GM19043 (cell line): ENCODE results near the gene ZNF70.

Experiments used
- ATAC-seq: cut with Tn5 transposase; IDR thresholded peaks from one replicate; pipeline ENCODE4 v1.9.1; 2021; ENCODE audit warnings: low read depth; ENCODE audit not compliant: unreplicated experiment

Gene ZNF70

DNA sequence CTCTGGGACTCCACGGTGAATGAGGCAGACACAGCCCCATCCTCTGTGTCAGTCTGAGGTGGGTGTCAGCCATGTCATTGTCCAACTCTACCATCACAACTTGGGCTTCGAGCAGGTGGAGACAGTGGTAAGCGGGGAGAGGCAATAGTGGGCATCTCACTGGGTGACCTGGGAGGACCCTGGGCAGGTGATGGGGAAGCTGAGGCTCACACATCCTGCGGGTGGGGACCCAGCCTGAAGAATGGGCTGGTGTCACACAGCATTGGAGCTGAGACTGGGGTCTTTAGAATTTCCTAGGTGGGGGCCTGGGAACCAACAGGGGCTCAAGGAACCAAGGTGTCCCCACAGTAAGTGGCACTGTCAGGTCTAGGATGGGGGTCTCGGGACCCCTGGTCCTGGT lies 28.8 kb upstream of the ZNF70 start:
- ATAC-seq, result no peak

DNA sequence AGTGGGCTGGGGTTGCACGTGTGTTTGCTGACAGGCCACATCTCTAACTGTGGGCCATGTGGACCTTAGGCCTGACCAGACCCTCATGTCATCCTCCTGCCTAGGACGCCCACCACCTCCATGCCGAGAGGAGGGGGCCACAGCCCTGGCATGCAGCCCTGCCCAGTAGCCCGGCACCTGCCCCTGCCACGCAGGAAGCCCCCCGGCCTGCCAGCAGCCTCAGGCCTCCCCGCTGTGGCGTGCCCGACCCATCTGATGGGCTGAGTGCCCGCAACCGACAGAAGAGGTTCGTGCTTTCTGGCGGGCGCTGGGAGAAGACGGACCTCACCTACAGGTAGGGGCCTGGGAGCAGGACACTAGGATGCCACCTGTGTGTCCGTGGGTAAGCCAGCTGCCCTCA lies 28.2 kb upstream of the ZNF70 start:
- no peak for ATAC-seq

- ATAC-seq, result no peak
These were observed 27.6 kb upstream of the ZNF70 start for GRCh38 chr22:23778577-23778900.

- ATAC-seq, result no peak
These were observed 27.1 kb upstream of the ZNF70 start for GRCh38 chr22:23777776-23778576.

GRCh38 chr22:23775779-23776375 lies 25.0 kb upstream of the ZNF70 start:
- ATAC-seq, result no peak

DNA sequence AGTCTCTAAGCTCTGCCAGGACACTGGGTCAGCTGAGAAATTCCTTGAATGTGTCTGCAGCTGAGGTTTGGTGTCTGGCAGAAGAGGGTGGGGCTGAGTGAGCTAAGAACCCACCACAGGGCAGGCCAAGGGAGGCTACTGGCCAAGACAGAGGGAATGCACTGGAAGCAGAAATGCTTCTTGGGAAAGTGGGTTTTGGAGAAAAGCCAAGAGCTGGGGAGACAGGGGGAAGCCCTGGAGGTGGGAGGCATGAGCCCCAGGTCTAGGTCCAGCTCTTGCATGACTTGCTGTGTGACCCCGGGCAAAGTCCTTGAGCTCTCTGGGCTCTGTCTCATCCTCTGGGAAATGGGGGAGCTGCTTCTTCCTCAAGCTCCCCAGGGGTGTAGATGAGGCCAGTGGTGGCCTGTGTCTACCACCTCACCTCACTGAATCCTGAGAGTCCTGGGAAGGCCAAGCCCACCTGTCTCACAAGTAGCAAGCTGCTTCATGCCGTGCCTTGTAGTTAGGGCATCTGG lies 24.1 kb upstream of the ZNF70 start:
- no peak for ATAC-seq

DNA sequence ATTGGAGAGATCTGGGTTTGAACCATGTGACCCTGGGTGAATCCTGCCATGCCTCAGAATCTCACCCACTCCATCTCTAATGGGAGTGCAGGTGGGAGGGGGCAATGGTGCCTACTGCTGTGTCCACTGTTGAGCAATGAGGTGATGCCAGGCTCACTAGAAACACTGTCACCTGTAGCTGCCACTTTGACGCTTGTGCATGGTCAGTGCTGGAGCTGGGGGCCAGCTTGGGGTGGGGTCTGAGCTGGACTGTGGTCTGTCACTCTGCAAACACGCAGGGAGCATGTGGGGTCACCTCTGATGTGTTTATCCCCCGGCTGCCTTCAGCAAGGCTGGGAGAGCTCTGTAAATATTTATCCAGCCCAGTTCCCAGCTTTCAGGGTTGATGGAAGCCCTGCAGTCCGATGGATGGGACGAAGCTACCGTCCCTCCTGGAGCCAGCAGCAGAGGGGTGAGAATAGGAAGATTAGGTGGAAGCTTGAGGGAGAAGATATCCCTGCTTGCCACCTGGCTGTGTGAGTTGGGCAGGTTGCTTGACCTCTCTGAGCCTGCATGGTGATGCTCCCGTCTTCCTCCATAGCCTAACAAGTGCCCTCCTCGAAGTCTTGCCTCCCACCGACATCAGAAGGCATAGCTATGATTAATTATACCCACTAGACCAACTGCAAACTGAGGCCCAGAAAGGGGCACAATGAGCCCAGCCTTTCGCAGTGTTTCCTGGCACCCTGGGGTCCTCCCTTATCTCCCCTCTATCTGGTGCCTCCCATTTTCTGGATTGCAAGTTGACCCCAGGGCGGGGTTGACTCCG lies 23.4 kb upstream of the ZNF70 start:
- no peak for ATAC-seq

- no peak for ATAC-seq
These were observed 22.7 kb upstream of the ZNF70 start for GRCh38 chr22:23773483-23774113.

GRCh38 chr22:23772649-23773473 lies 21.9 kb upstream of the ZNF70 start, which contains the start of gene MMP11:
MMP11 (plus strand) TSS chr22:23772849; CDS start chr22:23772871, 22 bp downstream.
- ATAC-seq, result no peak

DNA sequence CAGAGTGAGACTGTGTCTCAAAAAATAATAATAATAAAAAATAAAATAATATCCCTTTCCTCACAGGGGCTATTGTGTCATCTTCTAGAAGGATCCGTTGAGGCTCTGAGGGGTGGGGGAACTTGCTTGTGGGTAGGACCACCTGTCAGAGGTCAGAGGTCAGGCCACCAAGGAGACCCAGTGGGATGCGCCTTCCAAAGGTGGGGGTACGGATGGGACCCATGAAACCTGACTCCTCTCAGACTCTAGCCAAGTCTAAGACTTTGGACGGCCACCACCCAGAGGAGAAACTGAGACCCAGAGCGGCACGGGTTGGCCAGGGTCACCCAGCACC lies 21.4 kb upstream of the ZNF70 start:
- ATAC-seq, result no peak

GRCh38 chr22:23769321-23769965 lies 18.5 kb upstream of the ZNF70 start:
- no peak for ATAC-seq

GRCh38 chr22:23767673-23768548 lies 17.0 kb upstream of the ZNF70 start, which contains the start of gene CHCHD10:
CHCHD10 (minus strand) TSS chr22:23767972; CDS start chr22:23767874, 98 bp downstream.
- ATAC-seq, result peak; percentile 44

- ATAC-seq, result no peak
These were observed 16.4 kb upstream of the ZNF70 start for GRCh38 chr22:23767303-23767672.

GRCh38 chr22:23764899-23765881 lies 14.3 kb upstream of the ZNF70 start:
- no peak for ATAC-seq

DNA sequence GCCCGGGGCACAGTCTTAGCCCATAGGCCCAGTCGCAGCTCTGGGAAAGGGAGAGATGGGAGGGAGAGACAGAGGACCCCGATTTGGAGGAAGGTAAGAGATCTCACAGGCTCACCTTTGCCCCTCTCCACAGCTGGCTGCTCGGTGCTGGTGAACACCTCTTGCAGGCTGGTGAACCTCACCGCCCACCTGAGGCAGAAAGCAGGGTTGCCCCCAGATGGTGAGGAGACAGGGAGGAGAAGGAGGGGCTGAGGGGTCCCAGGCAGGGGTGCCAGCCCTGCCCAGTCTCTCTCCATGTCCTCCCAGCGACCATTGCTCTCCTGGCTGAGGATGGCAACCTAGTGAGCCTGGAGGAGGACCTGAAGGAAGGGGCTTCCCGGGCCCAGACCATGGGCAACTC lies 13.0 kb upstream of the ZNF70 start:
- ATAC-seq, result no peak

DNA sequence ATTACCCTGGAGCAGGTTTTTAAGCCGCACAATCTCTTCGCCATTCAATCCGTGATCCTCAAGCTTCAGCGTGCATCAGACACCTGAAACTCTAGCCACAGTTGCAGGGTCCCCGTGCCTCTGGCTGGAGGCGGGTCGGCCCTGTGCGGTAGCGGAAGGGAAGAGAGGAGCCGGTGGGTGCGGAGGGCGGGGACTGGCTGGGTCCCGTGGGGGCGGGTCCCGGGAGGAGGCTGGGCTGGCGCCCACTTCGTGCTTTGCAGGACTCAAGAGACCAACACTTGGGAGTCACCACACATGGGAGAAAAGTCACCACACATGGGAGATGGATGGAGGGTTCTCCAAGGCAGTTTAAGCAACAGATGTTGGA lies 12.7 kb upstream of the ZNF70 start:
- no peak for ATAC-seq

- no peak for ATAC-seq
These were observed 12.1 kb upstream of the ZNF70 start, which contains the start of gene C22orf15 for GRCh38 chr22:23762842-23763578. C22orf15 (plus strand) TSS chr22:23762990; CDS start chr22:23763307, 317 bp downstream.
